ENCODE measurements around the gene LIPC. TPM values are rescaled to one million over a fixed set of nuclear protein-coding genes. Genes with fewer than 3 reads are reported as not detected.

Gene LIPC
- total and polyA plus RNA-seq, 2 of the 4 experiments (the other 2 are of a cell fraction): 0.07 TPM; not detected in 1

DNA sequence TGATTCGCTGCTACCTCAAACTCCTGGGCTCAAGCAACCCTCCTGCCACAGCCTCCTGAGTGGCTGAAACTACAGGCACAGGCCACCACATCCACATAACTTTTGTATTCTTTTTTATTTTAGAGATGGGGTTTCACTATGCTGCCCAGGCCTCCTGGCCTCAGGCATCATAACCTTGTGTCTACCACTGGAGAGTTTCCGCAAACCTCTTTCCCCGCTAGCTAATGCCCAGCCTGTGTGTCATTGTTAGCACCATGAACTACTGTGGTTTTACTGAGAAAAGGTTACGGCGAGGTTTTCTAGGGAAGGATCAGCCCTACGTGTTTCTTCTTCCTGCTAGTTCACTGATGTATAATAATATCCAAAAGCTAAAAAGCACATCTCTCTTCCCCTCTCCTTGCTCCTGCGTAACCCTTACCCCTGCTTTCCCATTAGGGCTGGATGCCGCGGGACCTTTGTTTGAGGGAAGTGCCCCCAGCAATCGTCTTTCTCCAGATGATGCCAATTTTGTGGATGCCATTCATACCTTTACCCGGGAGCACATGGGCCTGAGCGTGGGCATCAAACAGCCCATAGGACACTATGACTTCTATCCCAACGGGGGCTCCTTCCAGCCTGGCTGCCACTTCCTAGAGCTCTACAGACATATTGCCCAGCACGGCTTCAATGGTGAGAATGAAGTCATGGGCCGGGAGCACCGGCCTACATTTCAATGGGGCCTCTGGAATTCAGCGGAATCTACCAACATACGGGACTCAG lies 113.7 kb downstream of the LIPC start:
- ChIA-PET POLR2A (ENCODE audit: unreplicated experiment) (no interaction called here), CTCF (interaction anchor here (0.9 to 1.3 kb wide), 2 partner anchors 10 to 13 kb away, joined by 3 to 4 read pairs; no protein-coding TSS in a partner anchor)
- Histone ChIP-seq H3K36me3 (ENCODE audit: control insufficient read depth, insufficient read depth, low read length) (no peaks in the 10 kb centered on the region), H3K9ac (ENCODE audit: low read depth, low read length) (no peak overlapping the region), H3K18ac (ENCODE audit: low read depth, low read length) (no peak overlapping the region), H4K20me1 (ENCODE audit: insufficient read depth, low read length) (no peaks in the 10 kb centered on the region), H2AK5ac (ENCODE audit: low read depth, low read length) (no peak overlapping the region), H2BK20ac (ENCODE audit: low read depth, low read length) (0 out of 2 replicates have a peak overlapping the region, but pooled peaks have one; percentile 31), H3K9me3 (ENCODE audit: control insufficient read depth, insufficient read depth, low read length) (no peaks in the 10 kb centered on the region), H3K4me3 (ENCODE audit: insufficient read depth, low read depth, low read length) (no peak overlapping the region), H3K4me1 (ENCODE audit: control insufficient read depth, insufficient read depth, low read length) (peaks cover 28% of the 10 kb centered on the region), H3K23ac (ENCODE audit: low read depth, low read length) (no peak overlapping the region), H3K56ac (ENCODE audit: extremely low read depth, insufficient read depth, low read length) (no peak overlapping the region), H3K27ac (ENCODE audit: insufficient read depth, low read length) (no peak overlapping the region), H3K14ac (replicated peaks; ENCODE audit: low read depth, low read length) (no peak overlapping the region), H2AFZ (replicated peaks; ENCODE audit: low read length, poor library complexity) (no peak overlapping the region), H4K5ac (ENCODE audit: low read depth, low read length) (no peak overlapping the region), H3K79me1 (ENCODE audit: low read depth in 1 of 2, low read length in 2 of 2) (no peaks in the 10 kb centered on the region), H3K27me3 (ENCODE audit: control insufficient read depth, insufficient read depth, low read length) (peaks cover 4% of the 10 kb centered on the region; the same call in 1 of the 2 replicates), H2BK15ac (ENCODE audit: low read depth, low read length) (0 out of 3 replicates have a peak overlapping the region, but pooled peaks have one; percentile 38), H3K4me2 (ENCODE audit: low read depth, low read length) (no peak overlapping the region), H2AK9ac (replicated peaks; ENCODE audit: low read depth, low read length, poor library complexity) (no peak overlapping the region), H4K91ac (ENCODE audit: insufficient read depth, low read depth, low read length) (no peak overlapping the region), H4K8ac (ENCODE audit: low read depth in 2 of 2, low read length in 2 of 2) (no peak overlapping the region), H2BK5ac (ENCODE audit: low read depth, low read length, poor library complexity, severe bottlenecking) (no peak overlapping the region), H3K9me1 (ENCODE audit: insufficient read depth, low read length) (peaks cover 22% of the 10 kb centered on the region), H2BK120ac (ENCODE audit: low read depth, low read length) (no peak overlapping the region), H3K4ac (ENCODE audit: low read depth, low read length) (0 out of 2 replicates have a peak overlapping the region, but pooled peaks have one; percentile 46)
- DNase-seq (peak; percentile 17), ATAC-seq (ENCODE audit: low read depth) (no peak)
- intact Hi-C loops (cut with micrococcal nuclease) (loop anchor here (5.0 kb wide), 1 partner anchor 73 kb away; no protein-coding TSS in a partner anchor), dilution Hi-C loops (cut with HindIII; ENCODE audit: low sequenced_read_pairs, unreplicated experiment) (no loop called here), in situ Hi-C loops (cut with MboI; ENCODE audit: low sequenced_read_pairs) (no loop called here)
- BruUV-seq (replicated peaks): no TSS peak
- WGBS, 2 experiments (ENCODE audit: extremely low coverage in 2 of 2, insufficient read length in 1 of 2): 98% methylated on average over 7 of the region's 18 CpGs; no CpG with 5 or more reads in 1 of the 2 experiments
- TF ChIP-seq FOS (IDR thresholded peaks at IDR 0.05; ENCODE audit: low read depth, low read length) (no peak), CTCF (conservative IDR thresholded peaks at IDR 0.05; ENCODE audit: low read depth, low read length) (no peak), USF2 (IDR thresholded peaks at IDR 0.05; ENCODE audit: low read depth, low read length) (no peak), MXI1 (IDR thresholded peaks at IDR 0.05; ENCODE audit: borderline replicate concordance, low read depth, low read length) (no peak), BHLHE40 (IDR thresholded peaks at IDR 0.05; ENCODE audit: low read depth, low read length) (no peak), SMC3 (IDR thresholded peaks at IDR 0.05; ENCODE audit: low read depth, low read length) (no peak), CHD1 (IDR thresholded peaks at IDR 0.05; ENCODE audit: low read depth, low read length) (no peak), POLR2A (IDR thresholded peaks at IDR 0.05; ENCODE audit: low read depth, low read length) (no peak), CEBPB (IDR thresholded peaks at IDR 0.05; ENCODE audit: low read depth, low read length) (no peak), RFX5 (IDR thresholded peaks at IDR 0.05; ENCODE audit: low read depth, low read length) (no peak), MAZ (IDR thresholded peaks at IDR 0.05; ENCODE audit: borderline replicate concordance, low read depth, low read length) (no peak), RCOR1 (IDR thresholded peaks at IDR 0.05; ENCODE audit: insufficient replicate concordance, low read length) (no peak), NFE2L2 (IDR thresholded peaks at IDR 0.05; ENCODE audit: low read depth, low read length) (no peak), MAFK (IDR thresholded peaks at IDR 0.05; ENCODE audit: low read depth, low read length) (no peak)

Measured in IMR-90 (cell line).